GM10266 (cell line): Measurements from ENCODE around the gene CNGA1.

ENCODE experiments used
- DNase-seq: peaks from one replicate; pipeline ENCODE4 v3.0.0; 2012; ENCODE audit errors: extremely low spot score
- TF ChIP-seq, protein P1 (sequence below): IDR thresholded peaks from 2 replicates; pipeline ENCODE4 v1.5.1; 2012; ENCODE audit warnings: mild to moderate bottlenecking, low read depth; ENCODE audit not compliant: control insufficient read depth, insufficient read depth; ENCODE audit errors: missing control alignments

Gene CNGA1

GRCh38 chr4:47891928-47892327 is 124.6 kb downstream of the CNGA1 start:
- TF ChIP-seq, protein P1, sequence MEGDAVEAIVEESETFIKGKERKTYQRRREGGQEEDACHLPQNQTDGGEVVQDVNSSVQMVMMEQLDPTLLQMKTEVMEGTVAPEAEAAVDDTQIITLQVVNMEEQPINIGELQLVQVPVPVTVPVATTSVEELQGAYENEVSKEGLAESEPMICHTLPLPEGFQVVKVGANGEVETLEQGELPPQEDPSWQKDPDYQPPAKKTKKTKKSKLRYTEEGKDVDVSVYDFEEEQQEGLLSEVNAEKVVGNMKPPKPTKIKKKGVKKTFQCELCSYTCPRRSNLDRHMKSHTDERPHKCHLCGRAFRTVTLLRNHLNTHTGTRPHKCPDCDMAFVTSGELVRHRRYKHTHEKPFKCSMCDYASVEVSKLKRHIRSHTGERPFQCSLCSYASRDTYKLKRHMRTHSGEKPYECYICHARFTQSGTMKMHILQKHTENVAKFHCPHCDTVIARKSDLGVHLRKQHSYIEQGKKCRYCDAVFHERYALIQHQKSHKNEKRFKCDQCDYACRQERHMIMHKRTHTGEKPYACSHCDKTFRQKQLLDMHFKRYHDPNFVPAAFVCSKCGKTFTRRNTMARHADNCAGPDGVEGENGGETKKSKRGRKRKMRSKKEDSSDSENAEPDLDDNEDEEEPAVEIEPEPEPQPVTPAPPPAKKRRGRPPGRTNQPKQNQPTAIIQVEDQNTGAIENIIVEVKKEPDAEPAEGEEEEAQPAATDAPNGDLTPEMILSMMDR = no peak

More at GRCh38 chr4:47891928-47892327, 124.6 kb downstream of the CNGA1 start:
- no peak for DNase-seq
